ENCODE measurements around the gene TAAR5. TPM values are rescaled to one million over a fixed set of nuclear protein-coding genes. Genes with fewer than 3 reads are reported as not detected.
"Not testable (repeated sequence)": the region's sequence is repeated elsewhere in the genome, so short reads cannot be mapped to it uniquely, and the experiment has no call there.

TAAR5 gene, protein sequence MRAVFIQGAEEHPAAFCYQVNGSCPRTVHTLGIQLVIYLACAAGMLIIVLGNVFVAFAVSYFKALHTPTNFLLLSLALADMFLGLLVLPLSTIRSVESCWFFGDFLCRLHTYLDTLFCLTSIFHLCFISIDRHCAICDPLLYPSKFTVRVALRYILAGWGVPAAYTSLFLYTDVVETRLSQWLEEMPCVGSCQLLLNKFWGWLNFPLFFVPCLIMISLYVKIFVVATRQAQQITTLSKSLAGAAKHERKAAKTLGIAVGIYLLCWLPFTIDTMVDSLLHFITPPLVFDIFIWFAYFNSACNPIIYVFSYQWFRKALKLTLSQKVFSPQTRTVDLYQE
- not detected for total RNA-seq (ENCODE audit: insufficient read depth, low replicate concordance)

DNA sequence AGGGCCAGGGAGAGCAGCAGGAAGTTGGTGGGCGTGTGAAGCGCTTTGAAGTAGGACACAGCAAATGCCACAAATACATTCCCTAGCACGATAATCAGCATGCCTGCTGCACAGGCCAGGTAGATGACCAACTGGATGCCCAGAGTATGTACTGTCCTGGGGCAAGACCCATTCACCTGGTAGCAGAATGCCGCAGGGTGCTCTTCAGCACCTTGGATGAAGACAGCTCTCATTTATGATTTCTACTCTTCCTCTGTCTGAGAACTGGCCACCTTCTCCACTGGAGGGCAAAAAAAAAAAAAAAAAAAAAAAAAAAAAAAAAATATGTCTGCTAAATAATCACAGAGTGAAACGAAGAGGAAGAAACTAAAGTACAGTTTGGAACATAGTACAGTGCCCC lies at the start of gene TAAR5:
Gene TAAR5, minus strand, starts transcription at position 288 of the 400 bp plus-strand sequence. Its CDS starts 55 bp downstream, at position 233.
- no peak for DNase-seq (ENCODE audit: low spot score)

DNA sequence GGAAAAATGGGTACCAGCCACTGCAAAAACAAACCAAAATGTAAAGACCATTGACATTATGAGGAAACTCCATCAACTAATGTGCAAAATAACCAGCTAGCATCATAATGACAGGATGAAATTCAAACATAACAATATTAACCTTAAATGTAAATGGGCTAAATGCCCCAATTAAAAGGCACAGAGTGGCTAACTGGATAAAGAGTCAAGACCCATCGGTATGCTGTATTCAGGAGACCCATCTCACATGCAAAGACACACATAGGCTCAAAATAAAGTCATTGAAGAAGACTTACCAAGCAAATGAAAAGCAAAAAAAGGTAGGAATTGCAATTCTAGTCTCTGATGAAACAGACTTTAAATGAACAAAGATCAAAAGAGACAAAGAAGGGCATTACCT lies 47.6 kb upstream of the TAAR5 start:
- not testable (repeated sequence) for DNase-seq (ENCODE audit: low spot score)

DNA sequence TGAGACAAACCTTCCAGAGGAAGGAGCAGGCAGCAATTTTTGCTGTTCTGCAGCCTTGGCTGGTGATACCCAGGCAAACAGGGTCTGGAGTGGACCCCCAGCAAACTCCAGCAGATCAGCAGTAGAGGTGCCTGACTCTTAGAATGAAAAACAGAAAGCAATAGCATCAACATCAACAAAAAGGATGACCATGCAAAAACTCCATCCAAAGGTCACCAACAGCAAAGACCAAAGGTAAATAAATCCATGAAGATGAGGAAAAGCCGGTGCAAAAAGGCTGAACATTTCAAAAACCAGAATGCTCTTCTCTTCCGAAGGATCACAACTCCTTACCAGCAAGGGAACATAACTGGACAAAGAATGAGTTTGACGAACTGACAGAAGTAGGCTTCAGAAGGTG lies 46.4 kb upstream of the TAAR5 start:
- not testable (repeated sequence) for DNase-seq (ENCODE audit: low spot score)

DNA sequence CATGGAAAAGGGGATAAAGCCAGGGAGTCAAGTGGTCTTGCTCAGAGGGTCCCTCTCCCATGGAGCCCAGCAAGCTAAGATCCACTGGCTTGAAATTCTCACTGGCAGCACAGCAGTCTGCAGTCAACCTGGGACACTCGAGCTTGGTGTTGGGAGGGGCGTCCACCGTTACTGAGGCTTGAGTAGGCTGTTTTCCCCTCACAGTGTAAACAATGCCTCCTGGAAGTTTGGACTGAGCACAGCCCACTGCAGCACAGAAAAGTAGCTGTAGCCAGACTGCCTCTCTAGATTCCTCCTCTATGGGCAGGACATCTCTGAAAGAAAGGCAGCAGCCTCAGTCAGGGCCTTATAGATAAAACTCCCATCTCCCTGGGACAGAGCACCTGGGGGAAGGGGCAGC lies 45.7 kb upstream of the TAAR5 start:
- not testable (repeated sequence) for DNase-seq (ENCODE audit: low spot score)

DNA sequence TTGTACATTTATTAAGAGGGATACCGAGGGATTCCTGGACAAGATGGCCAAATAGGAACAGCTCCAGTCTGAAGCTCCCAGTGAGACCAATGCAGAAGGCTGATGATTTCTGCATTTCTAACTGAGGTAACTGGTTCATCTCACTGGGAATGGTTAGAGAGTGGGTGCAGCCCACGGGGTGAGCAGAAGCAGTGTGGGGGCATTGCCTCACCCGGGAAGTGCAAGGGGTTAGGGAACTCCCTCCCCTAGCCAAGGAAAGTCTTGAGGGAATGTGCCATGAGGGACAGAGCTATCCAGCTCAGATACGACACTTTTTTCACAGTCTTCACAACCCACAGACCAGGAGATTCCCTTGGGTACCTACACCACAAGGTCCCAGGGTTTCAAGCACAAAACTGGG lies 45.3 kb upstream of the TAAR5 start:
- DNase-seq (ENCODE audit: low spot score) = no peak

DNA sequence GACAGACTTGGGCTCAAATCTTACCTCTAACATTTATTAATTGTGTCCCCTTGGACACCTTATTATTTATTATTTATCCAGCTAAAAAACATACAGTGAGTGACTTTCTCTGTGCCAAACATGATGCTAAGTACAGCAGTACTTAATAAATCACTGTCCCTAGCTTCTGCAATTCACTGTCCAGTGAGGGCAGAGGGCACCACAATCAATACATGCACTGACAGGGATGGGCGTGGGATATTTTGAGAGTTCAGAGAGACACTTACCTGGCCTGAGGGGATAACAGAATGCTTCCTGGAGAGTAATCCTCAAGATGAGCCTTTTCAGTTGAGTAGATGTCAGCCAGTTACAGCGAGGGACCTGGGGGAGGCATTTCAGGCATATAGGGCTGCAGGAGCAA lies 43.8 kb upstream of the TAAR5 start:
- DNase-seq (ENCODE audit: low spot score) = no peak

DNA sequence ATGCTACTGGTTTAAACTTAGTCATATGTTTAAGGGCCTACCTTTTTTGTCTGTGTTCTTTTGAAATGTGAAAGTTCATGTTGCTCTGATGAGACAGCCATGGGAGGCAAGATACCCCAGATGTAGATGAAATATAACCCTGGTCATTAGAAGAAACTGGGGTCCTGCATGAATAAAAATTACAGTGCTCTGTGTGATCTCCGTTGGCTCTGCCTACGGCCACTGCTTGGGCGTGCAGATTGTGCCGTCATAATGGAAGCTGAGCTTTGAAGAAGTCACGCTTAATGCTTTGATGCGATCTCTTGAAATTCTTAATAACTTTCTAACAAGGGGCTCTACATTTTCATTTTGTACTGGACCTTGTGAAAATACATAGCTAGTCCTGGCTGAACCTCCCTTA lies 34.6 kb upstream of the TAAR5 start, which contains the start of gene TAAR2:
Gene TAAR2, minus strand, starts transcription at position 101 of the 400 bp plus-strand sequence. Its CDS starts 0 bp downstream, at position 101.
- DNase-seq (ENCODE audit: low spot score) = no peak

DNA sequence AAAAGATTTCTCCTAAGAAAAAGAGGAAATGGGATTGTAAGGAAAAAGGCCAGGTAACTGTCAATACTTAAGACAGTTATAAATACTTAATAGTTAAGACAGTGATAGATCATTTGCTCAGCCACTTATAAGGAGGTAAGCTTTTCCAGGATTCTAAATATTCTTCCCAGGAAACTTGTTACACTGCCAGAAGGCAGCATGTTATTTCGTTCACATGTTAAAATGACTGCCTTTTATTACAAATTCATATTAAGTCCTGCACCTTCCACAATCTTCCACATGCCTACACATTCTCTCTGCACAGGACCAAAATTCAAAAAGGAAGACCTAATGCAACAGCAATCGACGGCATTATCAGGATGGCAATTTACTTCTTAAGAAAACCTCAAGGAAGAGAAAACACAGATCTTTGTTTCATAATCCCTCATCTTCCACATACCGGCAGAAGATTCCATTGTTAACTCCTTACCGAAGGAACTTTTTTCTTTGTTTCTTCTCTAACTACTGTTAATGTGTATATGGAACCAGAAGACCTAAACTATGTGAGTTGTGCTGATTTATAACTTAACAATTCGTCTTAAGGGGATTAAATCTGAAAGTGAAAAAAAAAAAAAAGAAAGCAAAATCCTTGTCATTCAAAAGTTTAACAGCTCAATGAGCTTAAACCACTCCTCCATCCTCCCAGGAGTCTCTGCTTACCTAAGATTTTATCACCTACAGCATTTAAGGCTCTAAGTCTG lies 33.7 kb upstream of the TAAR5 start:
- no peak for DNase-seq (ENCODE audit: low spot score)

DNA sequence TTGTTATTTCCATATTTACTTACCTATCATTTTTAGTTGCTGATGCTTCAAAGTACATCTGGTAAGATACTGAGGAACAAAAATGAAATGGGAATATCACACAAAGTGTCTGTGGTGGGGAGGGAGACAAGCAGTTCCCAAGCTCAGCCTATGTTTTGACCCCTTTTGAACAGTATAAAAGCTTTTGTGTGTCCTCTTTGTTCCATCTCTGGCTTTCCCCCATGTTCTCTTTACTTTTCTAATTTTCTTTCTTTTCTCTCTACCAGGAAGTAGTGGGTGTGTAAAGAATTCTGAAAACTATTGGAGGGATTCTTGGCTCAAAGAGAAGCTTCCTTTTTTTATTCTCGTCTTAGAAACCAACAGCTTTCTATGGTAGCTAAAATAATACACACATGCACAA lies 27.1 kb upstream of the TAAR5 start:
- DNase-seq (ENCODE audit: low spot score) = no peak

DNA sequence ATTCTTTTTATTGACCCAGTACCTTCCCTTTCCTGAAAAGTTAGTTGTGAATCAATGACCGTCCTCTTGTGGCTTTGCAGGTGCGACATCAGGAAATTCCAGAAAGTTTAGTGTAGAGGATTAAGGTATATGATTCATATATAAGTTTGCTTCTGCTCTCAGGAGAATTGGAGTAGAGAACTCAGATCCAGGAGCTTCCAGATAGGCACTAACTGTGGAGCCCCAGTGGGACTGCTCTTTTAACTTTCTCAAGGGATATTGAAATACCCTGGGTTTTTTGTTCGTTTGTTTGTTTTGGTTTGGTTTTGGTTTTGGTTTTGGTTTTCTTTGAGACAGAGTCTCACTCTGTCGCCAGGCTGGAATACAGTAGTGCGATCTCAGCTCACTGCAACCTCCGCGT lies 25.0 kb upstream of the TAAR5 start:
- DNase-seq (ENCODE audit: low spot score) = no peak

DNA sequence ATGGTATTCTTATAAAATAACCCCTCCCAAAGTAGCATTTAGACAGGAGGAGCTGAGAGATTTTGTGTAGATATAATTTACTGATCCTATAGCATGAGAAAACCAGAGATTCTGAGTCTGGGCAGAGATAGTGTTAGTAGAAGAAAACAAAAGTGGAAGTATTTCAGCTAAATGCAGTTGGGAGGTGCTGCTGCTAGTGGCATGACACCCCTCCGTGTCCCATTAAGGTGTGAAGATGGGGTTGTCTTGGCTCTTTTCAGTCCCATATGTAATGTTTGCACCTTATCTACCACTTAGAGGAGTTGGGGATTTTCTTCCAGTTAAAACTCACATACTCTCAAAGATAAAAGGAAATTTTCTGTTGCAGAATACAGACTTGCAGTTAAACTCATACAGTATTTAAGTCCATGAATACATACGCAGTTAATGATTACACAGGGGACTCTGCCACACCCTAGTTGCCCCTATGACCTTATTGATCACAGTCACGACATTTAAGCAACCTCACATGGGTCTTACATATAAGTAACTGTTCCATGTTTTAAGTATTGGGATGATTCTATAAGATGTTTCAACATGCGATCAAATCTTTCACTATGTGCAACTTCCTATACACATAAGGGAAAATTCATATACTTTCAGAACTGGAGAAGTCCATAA lies 23.0 kb upstream of the TAAR5 start:
- no peak for DNase-seq (ENCODE audit: low spot score)

DNA sequence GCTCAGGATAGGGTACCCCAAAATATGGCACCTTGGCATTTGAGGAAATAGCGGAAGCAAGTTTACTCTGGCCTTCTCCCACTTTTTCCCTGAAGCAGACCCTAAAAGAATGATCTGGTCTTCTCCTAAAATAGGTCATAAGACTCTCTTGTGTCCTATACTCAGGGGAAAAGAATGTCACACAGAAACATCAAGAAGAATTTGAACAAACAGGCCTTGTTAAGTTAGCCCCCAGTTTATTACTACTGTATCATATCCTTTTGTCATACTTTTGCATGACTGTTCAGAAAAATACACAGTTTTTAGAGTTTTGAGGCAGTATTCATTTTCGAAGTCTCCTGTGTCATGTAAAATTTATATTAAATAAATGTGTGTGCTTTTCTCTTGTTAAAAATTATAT lies 22.1 kb upstream of the TAAR5 start:
- no peak for DNase-seq (ENCODE audit: low spot score)

DNA sequence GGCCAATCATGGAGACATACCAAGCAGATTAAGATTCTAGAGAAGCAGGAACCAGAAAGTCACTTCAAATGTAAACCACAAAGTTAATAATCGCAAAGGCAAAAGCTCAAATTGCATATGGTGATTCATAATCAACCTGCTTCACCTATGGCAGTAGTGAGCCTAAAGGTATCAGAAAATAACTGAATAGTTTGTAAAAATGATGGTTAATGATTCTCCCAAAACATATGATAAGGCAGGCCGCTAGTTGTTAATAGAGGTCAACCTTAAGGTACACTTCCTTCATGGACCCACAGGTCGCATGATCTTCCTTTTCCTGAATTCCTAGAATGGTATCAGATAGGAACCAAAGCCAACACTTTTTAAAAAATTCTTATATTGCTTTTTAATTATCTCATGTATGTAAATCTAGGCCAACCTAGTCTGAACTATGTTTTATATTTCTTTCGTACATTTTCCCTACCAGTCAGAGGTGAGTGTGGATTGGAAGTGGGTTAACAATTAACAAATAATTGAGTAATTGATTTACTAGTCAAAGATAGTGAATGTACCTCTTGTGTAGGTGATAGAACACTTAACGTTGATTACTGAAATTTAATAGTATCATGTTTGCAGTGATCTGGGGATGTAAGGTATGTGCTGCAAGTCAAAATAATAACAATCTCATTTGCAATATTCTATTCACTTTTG lies 18.1 kb upstream of the TAAR5 start:
- DNase-seq (ENCODE audit: low spot score) = no peak

DNA sequence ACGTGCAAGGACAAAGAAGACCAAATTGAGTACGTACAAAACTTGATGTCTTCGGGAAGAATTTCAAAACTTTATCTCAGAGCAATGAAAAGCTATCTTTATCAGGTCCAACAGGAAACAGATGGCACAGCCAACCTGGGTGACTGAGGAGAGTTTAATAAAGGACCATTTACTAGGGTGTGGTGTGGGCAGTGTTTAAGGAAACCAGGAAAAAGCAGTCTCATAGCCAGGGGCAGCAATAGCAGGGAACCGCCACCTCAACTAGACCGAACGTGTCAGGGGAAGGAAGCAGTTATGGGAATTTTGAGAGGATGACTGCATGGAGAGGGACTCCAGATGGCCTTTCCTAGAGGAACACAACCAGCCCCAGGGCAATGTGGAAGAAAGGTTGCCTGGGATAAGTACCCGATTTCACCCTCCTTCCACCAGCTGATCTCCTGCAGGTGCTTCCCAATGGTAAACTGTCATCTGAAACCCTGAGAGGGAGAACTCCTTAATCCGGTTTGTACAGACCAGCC lies 15.2 kb upstream of the TAAR5 start:
- DNase-seq (ENCODE audit: low spot score) = no peak

DNA sequence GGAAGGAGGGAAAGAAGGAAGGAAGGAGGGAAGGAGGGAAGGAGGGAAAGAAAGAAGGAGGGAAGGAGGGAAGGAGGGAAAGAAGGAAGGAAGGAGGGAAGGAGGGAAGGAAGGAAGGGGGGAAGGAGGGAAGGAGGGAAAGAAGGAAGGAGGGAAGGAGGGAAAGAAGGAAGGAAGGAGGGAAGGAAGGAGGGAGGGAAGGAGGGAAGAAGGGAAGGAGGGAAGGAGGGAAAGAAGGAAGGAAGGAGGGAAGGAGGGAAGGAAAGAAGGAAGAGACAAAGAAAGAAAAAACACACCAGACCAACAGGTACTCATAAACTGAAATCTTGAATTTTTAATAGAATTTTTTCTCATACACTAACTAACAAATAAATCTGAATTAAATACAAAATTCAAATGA lies 11.4 kb upstream of the TAAR5 start:
- DNase-seq (ENCODE audit: low spot score) = not testable (repeated sequence)

DNA sequence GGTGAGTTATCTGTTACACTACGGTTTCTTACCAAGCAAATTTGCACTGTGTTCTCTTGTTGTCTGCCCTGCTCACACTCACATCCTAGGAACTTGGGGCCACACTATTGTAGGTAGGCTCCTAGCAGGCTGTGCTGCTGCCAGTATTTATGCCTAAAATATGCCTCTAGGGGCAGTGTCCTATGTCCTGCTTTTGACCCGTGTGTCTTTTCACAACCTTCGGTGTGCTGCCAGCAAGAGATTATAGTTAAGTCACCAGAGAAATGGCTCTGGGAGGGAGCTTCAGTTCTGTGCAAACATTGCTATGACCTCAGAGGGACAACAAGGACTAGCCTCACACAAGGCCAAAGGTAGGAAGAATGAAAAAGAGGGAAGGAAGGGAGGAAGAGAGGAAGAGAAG lies 8.9 kb upstream of the TAAR5 start:
- DNase-seq (ENCODE audit: low spot score) = no peak

DNA sequence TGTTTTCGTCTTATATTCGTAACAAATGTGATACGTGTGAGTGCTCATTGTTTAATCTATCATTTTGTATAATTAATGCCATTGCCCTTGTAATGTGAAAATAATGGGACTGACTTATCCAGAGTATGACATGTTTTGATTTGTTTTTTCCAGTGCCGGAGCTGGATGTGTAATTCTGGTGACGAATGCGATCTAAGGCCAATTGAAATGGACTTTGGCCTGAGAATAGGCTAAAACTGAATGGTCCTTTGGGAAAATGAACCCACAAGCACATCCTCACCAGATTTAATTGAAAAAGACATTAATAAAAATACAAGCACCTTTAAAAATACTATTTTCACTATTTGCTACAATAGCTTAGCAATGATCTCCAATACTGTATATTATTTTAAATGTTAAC lies 6.7 kb upstream of the TAAR5 start:
- no peak for DNase-seq (ENCODE audit: low spot score)

DNA sequence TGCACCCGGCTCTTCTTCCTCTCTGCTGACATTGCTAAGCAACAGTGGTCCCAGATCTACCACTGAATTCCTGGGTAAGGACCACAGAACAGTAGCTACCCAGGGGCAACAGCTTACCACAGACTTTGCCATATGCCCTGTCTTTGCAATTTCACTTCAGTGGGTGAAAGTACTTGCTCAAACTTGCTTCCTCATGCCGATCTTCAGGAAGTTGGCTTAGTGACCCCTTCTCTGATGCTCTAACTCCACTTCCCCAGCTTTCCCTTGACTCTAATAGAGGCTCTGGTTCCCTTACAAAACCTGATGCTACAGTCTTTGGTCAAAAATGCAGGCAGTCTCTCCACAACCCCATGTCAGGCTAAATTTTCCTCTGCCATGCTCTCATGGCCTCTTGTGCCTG lies 3.3 kb upstream of the TAAR5 start:
- no peak for DNase-seq (ENCODE audit: low spot score)

DNA sequence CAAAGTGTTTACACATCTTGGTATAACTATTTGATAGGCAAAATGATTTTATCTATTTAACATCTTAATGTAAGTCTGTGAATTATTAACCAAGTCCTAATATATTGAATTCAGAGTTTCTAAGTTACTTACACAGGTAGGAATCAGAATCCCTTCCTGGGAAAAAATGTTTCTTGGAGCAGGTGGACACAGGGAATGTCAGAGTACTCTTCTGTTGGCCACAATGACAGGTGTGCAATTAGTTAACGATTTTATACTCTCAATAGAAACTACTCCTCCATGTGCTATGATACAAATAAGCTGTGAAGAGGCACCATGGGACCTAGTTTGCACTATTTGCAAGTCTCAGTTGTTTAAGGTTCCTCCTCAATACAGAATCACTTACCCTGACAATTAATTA lies 821 bp upstream of the TAAR5 start:
- DNase-seq (ENCODE audit: low spot score) = no peak

DNA sequence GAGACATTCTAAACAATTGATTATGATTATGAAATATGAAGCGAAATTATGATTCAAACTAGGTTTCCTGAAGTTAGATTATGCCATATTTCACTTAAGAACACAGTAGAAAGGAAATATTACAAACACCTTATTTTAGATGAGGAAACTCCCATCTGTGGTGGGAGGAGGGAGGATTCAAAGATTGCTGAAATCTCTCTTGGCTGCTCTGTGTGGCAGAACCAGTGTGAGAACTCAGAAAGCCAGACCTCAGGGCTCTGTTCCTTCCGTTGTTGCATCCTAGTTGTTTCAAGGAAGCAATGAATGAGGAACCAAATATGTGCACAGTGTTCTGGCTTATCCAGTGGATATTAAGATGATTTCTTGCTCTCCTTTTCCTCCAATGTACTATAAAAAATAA lies 2.1 kb downstream of the TAAR5 start:
- no peak for DNase-seq (ENCODE audit: low spot score)

DNA sequence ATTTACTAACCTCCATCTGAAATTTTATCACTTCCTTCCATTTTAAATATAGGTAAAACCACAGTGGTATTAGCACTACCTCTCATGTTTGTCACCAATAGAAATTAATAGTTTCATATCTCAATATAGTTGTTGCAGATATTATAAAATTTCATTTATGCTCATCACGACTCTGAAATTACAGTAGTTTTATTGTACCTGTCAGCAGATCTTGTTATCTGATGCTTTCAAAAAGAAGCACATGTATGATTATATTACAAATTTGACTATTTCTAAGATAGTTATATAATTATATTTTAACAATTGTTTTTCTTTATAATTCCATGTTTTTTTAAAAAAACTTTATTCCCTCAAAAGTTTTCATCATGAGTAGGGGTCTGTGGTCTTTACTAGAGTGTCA lies 4.8 kb downstream of the TAAR5 start:
- no peak for DNase-seq (ENCODE audit: low spot score)

DNA sequence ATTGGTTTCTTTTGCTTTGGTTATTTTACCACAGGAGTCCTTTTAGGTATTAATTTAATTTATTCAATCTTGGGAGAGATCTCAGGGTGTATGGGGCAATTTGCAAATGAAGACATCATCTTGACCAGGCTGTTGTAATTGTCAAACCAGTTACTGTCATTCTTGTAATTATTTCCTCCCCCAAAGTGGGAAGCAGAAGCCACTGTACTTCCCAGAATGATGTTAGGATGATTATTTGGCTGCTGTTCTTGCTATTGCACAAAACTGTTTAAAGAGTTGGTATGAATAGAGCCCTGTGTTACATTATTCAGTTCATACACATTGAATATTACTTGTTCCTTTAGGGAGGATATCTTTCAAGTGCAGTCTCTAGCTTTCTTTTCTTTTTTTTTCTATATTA lies 17.8 kb downstream of the TAAR5 start:
- DNase-seq (ENCODE audit: low spot score) = no peak

Data from umbilical cord (tissue), 2 donors.